Measurements from ENCODE around the gene CREB1.

CREB1 gene

DNA sequence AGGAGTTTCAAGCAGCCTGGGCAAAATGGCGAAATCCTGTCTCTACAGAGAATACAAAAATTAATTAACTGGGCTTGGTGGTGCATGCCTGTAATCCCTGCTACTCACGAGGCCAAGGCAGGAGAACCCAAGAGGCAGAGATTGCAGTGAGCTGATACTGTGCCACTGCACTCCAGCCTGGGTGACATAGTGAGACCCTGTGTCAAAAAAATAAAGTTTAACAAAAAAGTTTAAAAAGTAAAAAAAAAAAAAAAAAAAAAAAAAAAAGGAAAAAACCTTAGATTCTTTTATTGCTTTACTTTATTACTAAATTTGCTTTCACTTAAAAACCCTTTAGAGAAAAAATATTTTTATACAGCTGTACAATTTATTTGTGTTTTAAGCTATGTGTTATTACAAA is 10.7 kb downstream of the CREB1 start:
- no peak for DNase-seq (ENCODE audit: low spot score)
- TF ChIP-seq CTCF (IDR thresholded peaks at IDR 0.05; ENCODE audit: extremely low read depth, missing control alignments), result no peak

- no peak for TF ChIP-seq CTCF (IDR thresholded peaks at IDR 0.05; ENCODE audit: extremely low read depth, missing control alignments)
- no peak for DNase-seq (ENCODE audit: low spot score)
Measured at GRCh38 chr2:207541933-207542332, 12.2 kb downstream of the CREB1 start.

- DNase-seq (ENCODE audit: low spot score), result no peak
- no peak for TF ChIP-seq CTCF (IDR thresholded peaks at IDR 0.05; ENCODE audit: extremely low read depth, missing control alignments)
Measured at GRCh38 chr2:207543272-207543671, 13.5 kb downstream of the CREB1 start.

DNA sequence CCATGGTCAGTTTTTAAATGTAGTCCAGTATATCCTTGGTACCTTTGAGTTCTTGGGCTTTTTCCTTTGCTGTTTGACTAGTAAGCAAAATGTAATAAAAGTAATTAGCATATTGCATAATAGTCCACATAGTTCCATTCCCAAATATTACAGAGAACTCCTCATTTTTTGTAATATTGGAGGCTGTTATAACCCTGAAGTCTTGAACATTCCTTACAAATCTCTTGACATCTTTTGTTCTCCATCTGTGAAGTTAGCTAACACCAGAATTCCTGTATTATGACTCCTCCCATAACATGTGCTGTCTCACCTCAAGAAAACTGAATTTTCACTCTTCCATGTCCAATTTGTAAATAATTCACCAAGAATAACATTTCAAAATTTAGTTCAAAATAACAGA is 17.1 kb downstream of the CREB1 start:
- TF ChIP-seq CTCF (IDR thresholded peaks at IDR 0.05; ENCODE audit: extremely low read depth, missing control alignments), result no peak
- no peak for DNase-seq (ENCODE audit: low spot score)

GRCh38 chr2:207549145-207549544 is 19.4 kb downstream of the CREB1 start:
- TF ChIP-seq CTCF (IDR thresholded peaks at IDR 0.05; ENCODE audit: extremely low read depth, missing control alignments), result no peak

DNA sequence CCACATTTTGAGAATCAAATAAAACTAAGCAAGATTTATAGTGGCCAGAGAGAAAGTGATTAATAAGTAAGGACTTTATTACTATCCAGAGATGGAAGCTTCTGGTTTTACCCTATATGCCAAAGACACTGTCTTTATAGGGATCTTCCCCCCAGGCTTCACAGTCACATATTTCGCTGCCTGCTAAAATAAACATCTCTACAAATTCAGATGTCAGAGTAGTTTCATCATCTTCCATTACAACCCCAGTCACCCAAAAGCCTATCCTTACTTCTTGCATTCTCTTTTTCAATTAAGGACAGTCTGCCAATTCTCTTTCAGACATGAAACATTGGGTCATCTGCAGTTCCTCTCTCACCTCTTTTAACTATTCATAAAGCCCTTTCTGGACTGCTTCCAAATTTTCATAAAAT is 28.3 kb downstream of the CREB1 start:
- no peak for TF ChIP-seq CTCF (IDR thresholded peaks at IDR 0.05; ENCODE audit: extremely low read depth, missing control alignments)
- DNase-seq (ENCODE audit: low spot score), result no peak

More at GRCh38 chr2:207549145-207549544, 19.4 kb downstream of the CREB1 start:
- DNase-seq (ENCODE audit: low spot score), result no peak

DNA sequence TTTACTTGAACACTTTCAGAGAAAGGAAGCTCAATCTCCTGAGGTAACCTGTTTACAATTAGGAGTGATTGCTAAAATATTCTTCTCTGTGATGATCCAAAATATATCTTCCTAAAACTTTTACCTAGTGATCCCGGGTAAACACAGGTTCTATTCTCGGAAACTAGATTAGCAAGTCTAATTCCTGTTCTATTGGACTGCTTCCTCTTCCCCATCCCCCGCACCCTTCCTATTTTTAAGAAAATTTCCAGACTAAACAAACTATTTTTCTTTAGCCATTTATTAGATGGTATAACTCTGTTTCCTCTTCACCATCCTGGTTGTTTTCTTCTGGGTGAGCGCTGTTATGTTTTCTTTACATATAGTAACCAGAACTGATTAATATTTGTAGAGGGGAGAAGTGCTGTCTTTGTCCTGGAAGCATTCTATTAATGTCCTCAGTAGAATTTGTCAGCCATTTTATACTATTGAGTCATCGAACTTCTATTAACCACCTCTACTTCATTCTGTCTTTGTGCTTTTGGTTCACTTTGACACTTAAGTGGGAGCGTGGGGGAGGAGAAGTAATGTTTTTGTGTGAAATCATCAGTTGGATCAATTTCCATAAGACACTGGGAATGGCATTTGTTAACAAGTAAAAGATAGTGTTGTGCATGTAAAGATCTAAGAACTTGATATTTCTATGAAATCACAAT is 31.8 kb downstream of the CREB1 start:
- DNase-seq (ENCODE audit: low spot score), result no peak
- no peak for TF ChIP-seq CTCF (IDR thresholded peaks at IDR 0.05; ENCODE audit: extremely low read depth, missing control alignments)

Measured in GM20000 (cell line).